Osteocyte (in vitro differentiated cells): ENCODE results near the gene SLC9A2. TPM values are rescaled to one million over a fixed set of nuclear protein-coding genes. Genes with fewer than 3 reads are reported as not detected.

Source experiments
- DNase-seq: peaks from one replicate; pipeline ENCODE4 v3.0.0; 2021; ENCODE audit warnings: mixed read lengths; ENCODE audit not compliant: unreplicated experiment; ENCODE audit errors: extremely low spot score
- H3K27ac Mint-ChIP-seq: one replicate; pipeline ENCODE4 v1.8.0; 2021; ENCODE audit warnings: mild to moderate bottlenecking, mixed read lengths; ENCODE audit not compliant: unreplicated experiment
- H3K27me3 Mint-ChIP-seq: one replicate; pipeline ENCODE4 v1.8.0; 2021; ENCODE audit warnings: mixed read lengths; ENCODE audit not compliant: unreplicated experiment
- H3K36me3 Mint-ChIP-seq: one replicate; pipeline ENCODE4 v1.8.0; 2021; ENCODE audit warnings: mixed read lengths; ENCODE audit not compliant: unreplicated experiment
- H3K4me1 Mint-ChIP-seq: one replicate; pipeline ENCODE4 v1.8.0; 2021; ENCODE audit warnings: mixed read lengths; ENCODE audit not compliant: unreplicated experiment
- H3K4me3 Mint-ChIP-seq: one replicate; pipeline ENCODE4 v1.8.0; 2021; ENCODE audit warnings: mild to moderate bottlenecking, moderate library complexity, mixed read lengths; ENCODE audit not compliant: unreplicated experiment
- H3K9me3 Mint-ChIP-seq: one replicate; pipeline ENCODE4 v1.8.0; 2021; ENCODE audit warnings: mixed read lengths; ENCODE audit not compliant: unreplicated experiment
- CTCF ChIP-seq: fragments of 200-600 bp; sonication (generic); IDR thresholded peaks from 2 replicates; pipeline ENCODE4 v1.5.0; 2021; ENCODE audit warnings: antibody characterized with exemption, mild to moderate bottlenecking, moderate library complexity
- total RNA-seq: library from RNA; stranded (reverse); gene quantifications from 2 replicates; pipeline ENCODE4 v1.2.1, GENCODE V29; 2021

SLC9A2 gene
- total RNA-seq, 1 donor from 2014 or later, result not detected

- Mint-ChIP-seq H3K27me3 (peaks cover 1% of the 10 kb centered on the region), H3K27ac (peak overlapping the region; percentile 67), H3K9me3 (no peaks in the 10 kb centered on the region), H3K36me3 (peaks cover 2% of the 10 kb centered on the region), H3K4me3 (peak overlapping the region; percentile 97), H3K4me1 (peaks cover 22% of the 10 kb centered on the region)
- DNase-seq, result peak; percentile 93
- TF ChIP-seq CTCF, result peak; percentile 26
Observed at GRCh38 chr2:102736410-102737409, 117.4 kb downstream of the SLC9A2 start.

- Mint-ChIP-seq H3K4me1 (peaks cover 22% of the 10 kb centered on the region), H3K36me3 (no peaks in the 10 kb centered on the region), H3K4me3 (peak overlapping the region; percentile 97), H3K27ac (no peak overlapping the region), H3K27me3 (peaks cover 1% of the 10 kb centered on the region), H3K9me3 (no peaks in the 10 kb centered on the region)
- DNase-seq, result no peak
- TF ChIP-seq CTCF, result no peak
Observed at GRCh38 chr2:102737431-102737830, 118.1 kb downstream of the SLC9A2 start.

- H3K9me3 Mint-ChIP-seq, result peaks cover 7% of the 10 kb centered on the region
- H3K4me3 Mint-ChIP-seq, result no peak overlapping the region
- H3K36me3 Mint-ChIP-seq, result no peaks in the 10 kb centered on the region
- H3K4me1 Mint-ChIP-seq, result no peaks in the 10 kb centered on the region
- no peak for DNase-seq
- H3K27me3 Mint-ChIP-seq, result peaks cover 11% of the 10 kb centered on the region
- no peak overlapping the region for H3K27ac Mint-ChIP-seq
- TF ChIP-seq CTCF, result no peak
Observed at GRCh38 chr2:102743259-102743658, 123.9 kb downstream of the SLC9A2 start.

- H3K9me3 Mint-ChIP-seq, result peaks cover 7% of the 10 kb centered on the region
- TF ChIP-seq CTCF, result no peak
- no peaks in the 10 kb centered on the region for H3K4me1 Mint-ChIP-seq
- no peak overlapping the region for H3K27ac Mint-ChIP-seq
- no peaks in the 10 kb centered on the region for H3K36me3 Mint-ChIP-seq
- H3K27me3 Mint-ChIP-seq, result peaks cover 9% of the 10 kb centered on the region
- no peak overlapping the region for H3K4me3 Mint-ChIP-seq
- DNase-seq, result no peak
Observed at GRCh38 chr2:102748107-102748506, 128.8 kb downstream of the SLC9A2 start.

GRCh38 chr2:102749938-102750337 is 130.6 kb downstream of the SLC9A2 start:
- Mint-ChIP-seq H3K27me3 (peaks cover 2% of the 10 kb centered on the region), H3K4me1 (no peaks in the 10 kb centered on the region), H3K9me3 (peaks cover 4% of the 10 kb centered on the region), H3K36me3 (no peaks in the 10 kb centered on the region), H3K4me3 (no peak overlapping the region), H3K27ac (no peak overlapping the region)
- TF ChIP-seq CTCF, result no peak
- DNase-seq, result no peak
